Endodermal cell (in vitro differentiated cells): ENCODE data around the gene SPIRE2. TPM values are rescaled to one million over a fixed set of nuclear protein-coding genes. Genes with fewer than 3 reads are reported as not detected.
"Not testable (repeated sequence)": the region's sequence is repeated elsewhere in the genome, so short reads cannot be mapped to it uniquely, and the experiment has no call there.

Experiments used
- DNase-seq: peaks from one replicate; pipeline ENCODE4 v3.0.0-alpha.2; 2017
- H3K27ac ChIP-seq: 2 replicates; pipeline ENCODE4 v1.5.1; 2013; ENCODE audit warnings: mild to moderate bottlenecking, low read depth, low read length, moderate library complexity
- H3K27me3 ChIP-seq: 2 replicates; pipeline ENCODE4 v1.6.1; 2013; ENCODE audit warnings: mild to moderate bottlenecking, low read length, moderate library complexity; ENCODE audit not compliant: insufficient read depth, control insufficient read depth, poor library complexity, severe bottlenecking
- H3K36me3 ChIP-seq: 2 replicates; pipeline ENCODE4 v1.7.0; 2013; ENCODE audit warnings: mild to moderate bottlenecking, low read length, moderate library complexity; ENCODE audit not compliant: control insufficient read depth, insufficient read depth
- H3K4me1 ChIP-seq: one replicate; pipeline ENCODE4 v1.7.0; 2013; ENCODE audit warnings: low read length; ENCODE audit not compliant: control insufficient read depth, insufficient read depth
- H3K4me3 ChIP-seq: 2 replicates; pipeline ENCODE4 v1.5.1; 2013; ENCODE audit warnings: mild to moderate bottlenecking, low read length, moderate library complexity
- H3K9ac ChIP-seq: 2 replicates; pipeline ENCODE4 v1.6.1; 2013; ENCODE audit warnings: mild to moderate bottlenecking, low read length, moderate library complexity; ENCODE audit not compliant: poor library complexity, severe bottlenecking; ENCODE audit errors: extremely low read depth
- H3K9me3 ChIP-seq: 2 replicates; pipeline ENCODE4 v1.6.1; 2013; ENCODE audit warnings: mild to moderate bottlenecking, low read length, moderate library complexity; ENCODE audit not compliant: control insufficient read depth
- H3K27ac Mint-ChIP-seq: 2 replicates; pipeline ENCODE4 v1.8.0; 2020; ENCODE audit warnings: mixed read lengths
- H3K27me3 Mint-ChIP-seq: 2 replicates; pipeline ENCODE4 v1.8.0; 2021; ENCODE audit warnings: mild to moderate bottlenecking, mixed read lengths; ENCODE audit not compliant: insufficient read depth
- H3K36me3 Mint-ChIP-seq: 2 replicates; pipeline ENCODE4 v1.8.0; 2020; ENCODE audit warnings: low read depth, mixed read lengths
- H3K4me1 Mint-ChIP-seq: 2 replicates; pipeline ENCODE4 v1.8.0; 2020; ENCODE audit warnings: mixed read lengths
- H3K4me3 Mint-ChIP-seq: 2 replicates; pipeline ENCODE4 v1.8.0; 2020; ENCODE audit warnings: mild to moderate bottlenecking, moderate library complexity, mixed read lengths
- H3K9me3 Mint-ChIP-seq: 2 replicates; pipeline ENCODE4 v1.8.0; 2020; ENCODE audit warnings: mild to moderate bottlenecking, mixed read lengths
- WGBS, 2 experiments: methylation state at CpG; one replicate each; pipeline versions ENCODE4 v1.1.5 to v1.1.7; 2013; ENCODE audit warnings: missing lambda C conversion rate in 2 of 2, mixed read lengths in 1 of 2; ENCODE audit not compliant: insufficient coverage in 1 of 2, insufficient read length in 1 of 2; 5-methylcytosine and 5-hydroxymethylcytosine counted together
- total RNA-seq, 2 donors: library from RNA; stranded (reverse); fragmentation: NEBNext Ultra II Directional in 1 of 2; extraction: Animal tissue kit (Norgen Biotek cat#: 25700) in 1 of 2; gene quantifications; 2 replicates in 1 of 2; 3 replicates in 1 of 2; pipeline ENCODE4 v1.2.1, GENCODE V29; 2021
- TF ChIP-seq, protein P1 (sequence below): fragments of 200-600 bp; sonication (generic); conservative IDR thresholded peaks from 2 replicates; pipeline ENCODE4 v1.5.0; 2021; ENCODE audit warnings: antibody characterized with exemption, mild to moderate bottlenecking

SPIRE2 gene
- total RNA-seq, 2 donors from 2014 or later, result 12.8 to 12.9 TPM

DNA sequence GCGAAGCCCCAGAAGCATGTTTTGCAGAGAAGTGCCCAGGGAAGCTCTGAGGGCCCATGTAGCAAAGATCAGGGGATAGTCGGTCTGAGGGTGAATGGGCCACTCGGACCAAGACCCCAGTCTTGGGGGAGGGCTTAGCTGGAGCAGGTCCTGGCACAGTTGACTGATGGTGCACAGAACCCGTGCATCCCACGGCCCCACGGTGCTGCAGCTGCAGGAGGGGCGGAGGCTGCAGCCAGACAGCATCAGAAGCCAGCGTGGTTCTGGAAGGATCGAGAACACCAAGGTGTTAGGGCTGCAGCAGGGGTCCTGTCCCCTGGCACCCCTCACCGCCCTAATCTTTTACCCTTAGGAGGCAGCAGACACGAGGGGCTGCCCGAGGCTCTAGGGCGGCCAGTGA lies 83.9 kb downstream of the SPIRE2 start:
- TF ChIP-seq, protein P1, sequence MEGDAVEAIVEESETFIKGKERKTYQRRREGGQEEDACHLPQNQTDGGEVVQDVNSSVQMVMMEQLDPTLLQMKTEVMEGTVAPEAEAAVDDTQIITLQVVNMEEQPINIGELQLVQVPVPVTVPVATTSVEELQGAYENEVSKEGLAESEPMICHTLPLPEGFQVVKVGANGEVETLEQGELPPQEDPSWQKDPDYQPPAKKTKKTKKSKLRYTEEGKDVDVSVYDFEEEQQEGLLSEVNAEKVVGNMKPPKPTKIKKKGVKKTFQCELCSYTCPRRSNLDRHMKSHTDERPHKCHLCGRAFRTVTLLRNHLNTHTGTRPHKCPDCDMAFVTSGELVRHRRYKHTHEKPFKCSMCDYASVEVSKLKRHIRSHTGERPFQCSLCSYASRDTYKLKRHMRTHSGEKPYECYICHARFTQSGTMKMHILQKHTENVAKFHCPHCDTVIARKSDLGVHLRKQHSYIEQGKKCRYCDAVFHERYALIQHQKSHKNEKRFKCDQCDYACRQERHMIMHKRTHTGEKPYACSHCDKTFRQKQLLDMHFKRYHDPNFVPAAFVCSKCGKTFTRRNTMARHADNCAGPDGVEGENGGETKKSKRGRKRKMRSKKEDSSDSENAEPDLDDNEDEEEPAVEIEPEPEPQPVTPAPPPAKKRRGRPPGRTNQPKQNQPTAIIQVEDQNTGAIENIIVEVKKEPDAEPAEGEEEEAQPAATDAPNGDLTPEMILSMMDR, result no peak
- Mint-ChIP-seq H3K36me3 (peaks cover 33% of the 10 kb centered on the region), H3K27me3 (no peaks in the 10 kb centered on the region), H3K9me3 (peaks cover 8% of the 10 kb centered on the region), H3K4me3 (no peak overlapping the region), H3K27ac (no peak overlapping the region), H3K4me1 (peaks cover 2% of the 10 kb centered on the region)
- Histone ChIP-seq H3K9me3 (peaks cover 8% of the 10 kb centered on the region), H3K9ac (no peak overlapping the region), H3K4me1 (no peaks in the 10 kb centered on the region), H3K4me3 (no peak overlapping the region), H3K36me3 (peaks cover 41% of the 10 kb centered on the region), H3K27me3 (no peaks in the 10 kb centered on the region), H3K27ac (no peak overlapping the region)
- whole genome bisulfite sequencing, 2 experiments, result 93 to 95% methylated on average over 13 of the region's 13 CpGs
- no peak for DNase-seq

DNA sequence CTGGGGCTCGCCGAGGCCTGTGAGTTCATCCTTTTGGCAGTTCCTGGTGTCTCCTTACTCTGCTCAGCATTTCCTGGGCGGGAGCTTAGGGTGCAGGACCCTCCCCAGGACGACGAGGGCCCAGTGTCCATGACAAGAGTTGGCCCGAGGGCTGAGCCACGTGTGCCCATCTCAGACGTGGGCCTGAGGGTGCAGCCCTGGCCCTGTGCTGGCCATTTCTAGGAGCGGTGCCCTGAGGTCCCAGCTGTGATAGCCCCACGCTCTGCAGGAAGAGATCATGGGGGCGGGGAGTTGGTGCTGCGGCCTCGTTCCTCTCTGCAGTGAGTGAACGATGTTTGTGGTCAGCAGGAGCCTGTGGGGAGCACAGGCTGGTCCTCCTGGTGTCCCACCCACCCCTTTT lies 84.4 kb downstream of the SPIRE2 start:
- H3K9me3 Mint-ChIP-seq, result peaks cover 8% of the 10 kb centered on the region

DNA sequence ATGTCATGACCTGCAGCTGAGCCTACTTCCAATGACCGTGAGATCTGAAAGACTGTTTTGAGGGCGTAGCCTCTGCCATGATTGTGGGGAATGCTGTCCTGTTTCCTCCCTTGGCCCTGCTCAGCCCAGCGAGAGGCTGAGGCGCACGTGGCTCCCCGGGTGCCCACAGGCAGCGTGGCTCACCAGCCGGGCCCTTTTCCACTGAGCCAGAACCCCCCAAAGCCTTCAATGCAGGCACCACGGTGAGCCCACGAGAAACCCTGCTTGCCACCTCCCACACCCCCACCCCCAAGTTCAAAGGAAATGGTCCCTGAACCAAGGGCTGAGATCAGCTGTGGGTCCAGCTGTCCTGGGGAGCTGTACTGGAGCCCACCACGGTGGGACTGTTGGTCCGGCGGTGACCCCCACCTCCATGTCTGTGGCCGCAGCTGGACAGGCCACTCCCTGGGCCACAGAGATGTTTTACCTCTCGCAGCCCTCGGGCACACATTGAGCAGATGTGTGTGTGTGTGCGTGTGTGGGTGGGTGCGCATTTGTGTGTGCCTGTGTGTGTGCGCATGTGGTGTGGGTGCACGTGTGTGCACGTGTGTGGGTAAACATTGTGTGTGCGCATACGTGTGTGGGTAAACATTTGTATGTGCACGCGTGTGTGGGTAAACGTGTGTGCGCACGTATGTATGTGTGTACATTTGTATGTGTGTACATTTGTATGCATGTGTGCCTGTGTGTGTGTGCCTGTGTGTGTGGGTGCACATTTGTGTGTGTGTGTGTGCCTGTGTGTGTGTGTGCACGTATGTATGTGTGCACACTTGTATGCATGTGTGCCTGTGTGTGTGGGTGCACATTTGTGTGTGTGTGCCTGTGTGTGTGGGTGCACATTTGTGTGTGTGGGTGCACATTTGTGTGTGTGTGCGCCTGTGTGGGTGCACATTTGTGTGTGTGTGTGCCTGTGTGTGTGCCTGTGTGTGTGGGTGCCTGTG lies 85.4 kb downstream of the SPIRE2 start:
- DNase-seq, result no peak
- Mint-ChIP-seq H3K36me3 (peaks cover 31% of the 10 kb centered on the region), H3K4me3 (no peak overlapping the region), H3K27me3 (peaks cover 2% of the 10 kb centered on the region), H3K4me1 (peaks cover 2% of the 10 kb centered on the region), H3K9me3 (peaks cover 7% of the 10 kb centered on the region), H3K27ac (no peak overlapping the region)
- Histone ChIP-seq H3K27ac (no peak overlapping the region), H3K4me1 (no peaks in the 10 kb centered on the region), H3K9me3 (no peaks in the 10 kb centered on the region), H3K27me3 (no peaks in the 10 kb centered on the region), H3K9ac (no peak overlapping the region), H3K4me3 (no peak overlapping the region), H3K36me3 (peaks cover 32% of the 10 kb centered on the region)
- TF ChIP-seq, protein P1, result no peak
- 96 to 99% methylated on average over 20 to 30 of the region's 30 CpGs for WGBS, 2 experiments

More for the DNA sequence above, 84.4 kb downstream of the SPIRE2 start:
- H3K4me1 ChIP-seq, result no peaks in the 10 kb centered on the region
- peaks cover 40% of the 10 kb centered on the region for H3K36me3 ChIP-seq
- 94 to 95% methylated on average over 14 of the region's 14 CpGs for WGBS, 2 experiments
- no peaks in the 10 kb centered on the region for H3K27me3 Mint-ChIP-seq
- DNase-seq, result no peak
- peaks cover 2% of the 10 kb centered on the region for H3K4me1 Mint-ChIP-seq
- peaks cover 32% of the 10 kb centered on the region for H3K36me3 Mint-ChIP-seq
- peaks cover 8% of the 10 kb centered on the region for H3K9me3 ChIP-seq
- H3K27me3 ChIP-seq, result no peaks in the 10 kb centered on the region
- no peak overlapping the region for H3K27ac Mint-ChIP-seq
- no peak overlapping the region for H3K4me3 ChIP-seq
- TF ChIP-seq, protein P1, result no peak
- no peak overlapping the region for H3K27ac ChIP-seq
- no peak overlapping the region for H3K9ac ChIP-seq
- no peak overlapping the region for H3K4me3 Mint-ChIP-seq

DNA sequence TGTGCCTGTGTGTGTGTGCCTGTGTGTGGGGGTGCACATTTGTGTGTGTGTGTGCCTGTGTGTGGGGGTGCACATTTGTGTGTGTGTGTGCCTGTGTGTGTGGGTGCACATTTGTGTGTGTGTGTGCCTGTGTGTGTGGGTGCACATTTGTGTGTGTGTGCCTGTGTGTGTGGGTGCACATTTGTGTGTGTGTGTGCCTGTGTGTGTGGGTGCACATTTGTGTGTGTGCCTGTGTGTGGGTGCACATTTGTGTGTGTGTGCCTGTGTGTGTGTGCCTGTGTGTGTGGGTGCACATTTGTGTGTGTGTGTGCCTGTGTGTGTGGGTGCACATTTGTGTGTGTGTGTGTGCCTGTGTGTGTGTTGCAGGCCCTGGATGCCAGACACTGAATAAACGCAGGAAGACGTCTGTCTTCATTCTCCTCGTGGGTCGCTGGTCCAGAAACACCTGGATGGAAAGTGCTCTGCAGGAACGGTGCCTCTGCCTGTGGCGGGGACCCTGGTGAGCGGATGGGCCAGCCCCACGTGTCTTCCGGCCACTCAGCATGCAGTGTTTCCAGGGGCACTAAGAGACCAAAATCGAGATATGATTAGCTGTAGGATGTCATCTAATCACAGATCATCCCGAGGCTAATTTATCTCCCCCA lies 86.5 kb downstream of the SPIRE2 start:
- H3K27ac Mint-ChIP-seq, H3K9me3 Mint-ChIP-seq: not testable (repeated sequence)

More for the DNA sequence above, 86.5 kb downstream of the SPIRE2 start:
- not testable (repeated sequence) for H3K9me3 ChIP-seq, H3K4me1 ChIP-seq, H3K27ac ChIP-seq, DNase-seq, H3K27me3 ChIP-seq, H3K4me1 Mint-ChIP-seq, H3K4me3 ChIP-seq, H3K4me3 Mint-ChIP-seq, H3K9ac ChIP-seq
- WGBS, 2 experiments, result 91 to 93% methylated on average over 11 of the region's 11 CpGs
- H3K36me3 ChIP-seq, result peaks cover 22% of the 10 kb centered on the region
- Mint-ChIP-seq H3K27me3 (peaks cover 10% of the 10 kb centered on the region), H3K36me3 (peaks cover 21% of the 10 kb centered on the region)
